Measurements from ENCODE around the gene MLC1.

Gene MLC1

GRCh38 chr22:50014053-50014501 lies 71.1 kb downstream of the MLC1 start:
- DNase-seq = no peak

GRCh38 chr22:50012211-50013181 lies 72.7 kb downstream of the MLC1 start, which contains the start of gene IL17REL:
TSS of gene IL17REL (minus strand) at chr22:50012765. CDS start at chr22:50012646, 119 bp downstream.
- no peak for DNase-seq

DNA sequence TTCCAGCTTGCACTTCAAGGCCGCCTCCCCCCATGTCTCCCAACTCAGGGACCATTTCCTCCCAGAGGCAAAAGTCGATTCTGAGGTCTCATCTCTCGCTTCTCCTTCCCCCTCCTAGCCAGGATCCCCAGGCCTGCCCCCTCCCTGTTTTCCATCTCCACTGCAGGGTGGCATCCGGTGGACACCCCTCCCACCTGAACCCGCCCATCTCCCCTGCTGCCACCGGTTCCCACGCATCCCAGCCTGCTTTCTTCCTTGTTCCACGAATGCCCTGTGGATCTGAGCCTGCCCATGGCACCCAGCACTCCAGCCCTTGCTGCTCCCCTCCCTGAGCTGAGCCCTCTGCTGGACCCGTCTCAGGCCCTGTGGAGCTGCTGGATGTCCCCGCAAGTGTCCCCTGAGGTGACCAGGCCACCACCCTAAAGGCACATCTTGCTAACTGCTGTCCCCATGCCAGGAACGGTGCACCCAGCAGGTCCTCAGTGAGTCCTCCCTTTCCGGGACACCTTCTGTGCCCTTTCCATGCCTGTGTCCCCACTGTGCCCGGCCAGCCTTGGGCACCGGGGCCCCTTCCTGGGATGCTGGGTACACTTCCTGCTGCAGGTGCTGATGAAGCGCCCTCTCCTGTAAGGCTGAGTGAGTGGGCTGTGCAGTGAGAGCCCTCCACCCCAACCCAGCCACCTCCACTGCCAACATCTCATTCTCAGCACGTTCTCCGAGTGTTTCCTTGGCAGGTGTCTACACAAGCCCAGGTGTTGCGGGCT lies 73.6 kb downstream of the MLC1 start:
- DNase-seq = no peak

DNA sequence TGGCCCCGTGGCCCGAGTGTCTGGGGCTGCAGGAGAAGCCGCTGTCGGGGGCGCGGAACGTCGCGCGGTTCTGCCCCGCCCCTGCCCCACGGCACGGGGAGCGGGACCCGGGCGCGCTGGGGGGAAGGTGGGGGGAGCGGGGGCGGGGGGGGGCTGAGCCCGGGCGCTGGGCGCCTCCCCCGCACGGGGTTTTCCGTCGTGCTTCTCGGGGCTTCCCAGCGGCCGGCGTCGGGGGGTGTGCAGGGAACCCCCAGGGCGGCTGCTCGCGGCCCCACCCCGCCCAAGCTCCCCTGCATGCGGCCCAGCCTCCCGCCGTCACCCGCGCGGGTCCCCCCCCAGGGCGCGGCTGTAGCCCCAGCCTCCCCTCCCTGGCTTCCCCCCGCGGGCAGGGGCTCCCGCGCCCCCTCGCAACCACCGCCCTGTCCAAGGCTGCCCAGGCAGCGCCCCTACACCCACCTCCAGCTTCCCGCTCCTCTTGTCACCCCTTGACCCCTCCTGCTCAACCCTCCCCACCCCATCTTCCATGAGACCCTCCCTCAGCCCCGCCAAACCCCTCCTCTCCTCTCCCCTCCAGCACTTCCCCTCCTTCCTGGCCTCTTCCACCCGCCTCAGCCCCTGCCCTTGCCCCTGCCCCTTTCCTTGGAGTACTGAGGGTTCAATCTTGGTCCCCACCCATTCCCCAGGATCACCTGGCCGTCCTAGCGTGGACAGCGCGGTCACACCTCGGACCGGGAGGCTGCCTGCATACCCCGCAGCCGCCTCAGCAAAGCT lies 74.4 kb downstream of the MLC1 start:
- DNase-seq = peak in 1 of 4 experiments; percentile 30

DNA sequence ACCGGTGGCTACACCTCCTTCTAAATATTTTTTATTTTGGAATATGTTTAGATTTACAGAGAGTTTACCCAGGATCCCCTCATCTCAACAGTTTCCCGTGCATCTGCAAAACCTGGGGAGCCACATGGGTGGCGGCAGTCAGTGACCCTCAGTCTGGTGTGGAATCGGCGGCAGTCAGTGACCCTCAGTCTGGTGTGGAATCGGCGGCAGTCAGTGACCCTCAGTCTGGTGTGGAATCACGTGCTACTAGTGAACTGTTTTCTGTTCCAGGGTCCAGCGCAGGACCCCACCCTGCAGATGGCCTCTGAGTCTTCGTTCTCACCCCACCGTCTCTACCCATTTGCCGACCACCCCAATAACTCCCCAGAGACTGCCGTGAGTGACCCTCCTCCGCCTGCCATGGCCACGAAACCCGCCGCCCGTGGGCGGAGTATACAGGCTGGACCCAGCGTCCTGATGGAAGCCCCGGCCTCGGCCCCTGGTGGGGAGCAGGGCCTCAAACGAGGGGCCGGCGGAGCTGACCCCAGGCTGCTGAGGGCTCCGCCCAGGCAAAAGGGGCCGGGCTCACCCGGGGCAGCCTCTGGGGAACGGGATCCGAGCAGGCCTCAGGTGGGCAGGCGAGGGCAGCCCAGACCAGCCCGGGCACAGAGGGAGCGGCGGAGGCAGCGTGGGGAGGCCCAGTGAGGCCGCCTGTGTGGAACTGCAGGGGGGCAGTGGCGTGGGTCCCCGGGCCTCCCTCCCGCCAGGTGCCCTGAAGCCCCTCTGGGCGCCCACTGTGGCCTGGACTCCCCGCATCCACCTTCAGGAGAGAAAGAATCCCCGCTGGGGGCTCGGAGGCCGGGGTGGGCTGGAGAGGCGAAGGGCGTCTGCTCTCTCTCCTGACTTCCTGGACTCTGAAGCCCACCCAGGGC lies 75.2 kb downstream of the MLC1 start:
- DNase-seq = no peak

Data from activated CD4-positive, CD25-positive, alpha-beta regulatory T cell (primary cell).